Subcutaneous adipose tissue (tissue), 4 donors: ENCODE data around the gene OPCML. TPM values are rescaled to one million over a fixed set of nuclear protein-coding genes. Genes with fewer than 3 reads are reported as not detected.

Experiments
- CTCF ChIP-seq: fragments of 450-650 bp; IDR thresholded peaks from one replicate; pipeline ENCODE4 v1.5.1; 2016; ENCODE audit warnings: low read depth, mild to moderate bottlenecking, control low read depth, antibody characterized with exemption, moderate library complexity
- total RNA-seq, 4 donors: library from RNA; depleted of rRNA; stranded (reverse); fragments of >200 nt; gene quantifications; one replicate each; pipeline ENCODE4 v1.1.0, GENCODE V29; 2016

The OPCML gene
- total RNA-seq, 4 donors from 2014 or later: under 0.01 TPM; not detected in 3

GRCh38 chr11:133362916-133363315 lies 169.4 kb downstream of the OPCML start:
- TF ChIP-seq CTCF: no peak

GRCh38 chr11:133362156-133362555 lies 170.1 kb downstream of the OPCML start:
- no peak for TF ChIP-seq CTCF

GRCh38 chr11:133361689-133361994 lies 170.7 kb downstream of the OPCML start:
- TF ChIP-seq CTCF: no peak

- TF ChIP-seq CTCF: no peak
Measured at GRCh38 chr11:133360860-133361688, 171.2 kb downstream of the OPCML start.

- no peak for TF ChIP-seq CTCF
Measured at GRCh38 chr11:133355095-133355494, 177.2 kb downstream of the OPCML start.

- no peak for TF ChIP-seq CTCF
Measured at GRCh38 chr11:133354069-133354468, 178.2 kb downstream of the OPCML start.

- no peak for TF ChIP-seq CTCF
Measured at GRCh38 chr11:133350045-133350444, 182.3 kb downstream of the OPCML start.
